Activated naive CD8-positive, alpha-beta T cell treated with anti-CD3 and anti-CD28 coated beads, Interleukin-2, amount 10 ng/mL, durations not matched to agents 7 days and 5 days (primary cell): ENCODE measurements around the gene RAET1E. TPM values are rescaled to one million over a fixed set of nuclear protein-coding genes. Genes with fewer than 3 reads are reported as not detected.

Source experiments
- ATAC-seq: fragments of 150-1000 bp; cut with Tn5 transposase; one replicate; pipeline ENCODE4 v1.10.0; 2021; ENCODE audit warnings: low read depth, moderate library complexity
- POLR2A ChIA-PET: fragments of 350-600 bp; sonication (Branson Sonifier 250); formaldehyde crosslinking; loops from one replicate; lab custom pipeline; 2021; ENCODE audit warnings: antibody characterized with exemption; lab: Charles Lee
- DNase-seq: peaks from one replicate; pipeline ENCODE4 v3.0.0; 2021
- H3K27ac Mint-ChIP-seq: one replicate; pipeline ENCODE4 v1.8.0; 2022; ENCODE audit warnings: mild to moderate bottlenecking, mixed read lengths
- H3K27me3 Mint-ChIP-seq: one replicate; pipeline ENCODE4 v1.8.0; 2022; ENCODE audit warnings: mild to moderate bottlenecking, moderate library complexity, mixed read lengths
- H3K36me3 Mint-ChIP-seq: one replicate; pipeline ENCODE4 v1.8.0; 2021; ENCODE audit warnings: mild to moderate bottlenecking, mixed read lengths
- H3K4me1 Mint-ChIP-seq: one replicate; pipeline ENCODE4 v1.8.0; 2021; ENCODE audit warnings: mixed read lengths
- H3K4me3 Mint-ChIP-seq: one replicate; pipeline ENCODE4 v1.8.0; 2022; ENCODE audit warnings: mild to moderate bottlenecking, moderate library complexity, mixed read lengths
- H3K9me3 Mint-ChIP-seq: one replicate; pipeline ENCODE4 v1.8.0; 2021; ENCODE audit warnings: mixed read lengths
- total RNA-seq, 2 experiments: library from RNA; stranded (reverse); gene quantifications; one replicate each; pipeline ENCODE4 v1.2.3, GENCODE V29; 2021

Gene RAET1E
- total RNA-seq, 2 experiments from 2014 or later: not detected

- POLR2A ChIA-PET: no interaction called here
- Mint-ChIP-seq H3K27me3 (peaks cover 35% of the 10 kb centered on the region), H3K4me3 (no peak overlapping the region), H3K9me3 (no peaks in the 10 kb centered on the region), H3K36me3 (no peaks in the 10 kb centered on the region), H3K4me1 (peaks cover 2% of the 10 kb centered on the region), H3K27ac (no peak overlapping the region)
- DNase-seq (no peak), ATAC-seq (no peak)
These were observed 13.3 kb downstream of the RAET1E start for GRCh38 chr6:149884617-149885016.

- Mint-ChIP-seq H3K4me1 (peaks cover 2% of the 10 kb centered on the region), H3K27ac (no peak overlapping the region), H3K36me3 (no peaks in the 10 kb centered on the region), H3K27me3 (peaks cover 36% of the 10 kb centered on the region), H3K4me3 (no peak overlapping the region), H3K9me3 (no peaks in the 10 kb centered on the region)
- ATAC-seq (no peak), DNase-seq (no peak)
- POLR2A ChIA-PET: no interaction called here
These were observed 13.7 kb downstream of the RAET1E start for GRCh38 chr6:149884215-149884614.

GRCh38 chr6:149881860-149882259 lies 16.1 kb downstream of the RAET1E start:
- ATAC-seq (no peak), DNase-seq (no peak)
- Mint-ChIP-seq H3K36me3 (no peaks in the 10 kb centered on the region), H3K27ac (no peak overlapping the region), H3K9me3 (no peaks in the 10 kb centered on the region), H3K4me1 (peaks cover 2% of the 10 kb centered on the region), H3K27me3 (peaks cover 52% of the 10 kb centered on the region), H3K4me3 (no peak overlapping the region)
- POLR2A ChIA-PET: no interaction called here

- Mint-ChIP-seq H3K36me3 (no peaks in the 10 kb centered on the region), H3K4me3 (no peak overlapping the region), H3K27me3 (peaks cover 55% of the 10 kb centered on the region), H3K4me1 (no peaks in the 10 kb centered on the region), H3K9me3 (no peaks in the 10 kb centered on the region), H3K27ac (no peak overlapping the region)
- DNase-seq: no peak
- POLR2A ChIA-PET: no interaction called here
- no peak for ATAC-seq
These were observed 16.7 kb downstream of the RAET1E start for GRCh38 chr6:149881066-149881766.

- H3K9me3 Mint-ChIP-seq: no peaks in the 10 kb centered on the region
- no peaks in the 10 kb centered on the region for H3K36me3 Mint-ChIP-seq
- DNase-seq: no peak
- H3K4me3 Mint-ChIP-seq: no peak overlapping the region
- peaks cover 60% of the 10 kb centered on the region for H3K27me3 Mint-ChIP-seq
- POLR2A ChIA-PET: no interaction called here
- no peak overlapping the region for H3K27ac Mint-ChIP-seq
- no peak for ATAC-seq
- H3K4me1 Mint-ChIP-seq: no peaks in the 10 kb centered on the region
These were observed 20.3 kb downstream of the RAET1E start for GRCh38 chr6:149877659-149878058.

- POLR2A ChIA-PET: no interaction called here
- Mint-ChIP-seq H3K36me3 (no peaks in the 10 kb centered on the region), H3K27ac (no peak overlapping the region), H3K9me3 (peaks cover 3% of the 10 kb centered on the region), H3K4me3 (no peak overlapping the region), H3K27me3 (peaks cover 62% of the 10 kb centered on the region), H3K4me1 (no peaks in the 10 kb centered on the region)
- DNase-seq: no peak
- ATAC-seq: no peak
These were observed 21.5 kb downstream of the RAET1E start for GRCh38 chr6:149876241-149876933.

- H3K4me1 Mint-ChIP-seq: no peaks in the 10 kb centered on the region
- H3K9me3 Mint-ChIP-seq: peaks cover 3% of the 10 kb centered on the region
- DNase-seq: no peak
- no peak overlapping the region for H3K27ac Mint-ChIP-seq
- no peak overlapping the region for H3K4me3 Mint-ChIP-seq
- no peaks in the 10 kb centered on the region for H3K36me3 Mint-ChIP-seq
- peaks cover 36% of the 10 kb centered on the region for H3K27me3 Mint-ChIP-seq
- ATAC-seq: no peak
- POLR2A ChIA-PET: no interaction called here
These were observed 25.7 kb downstream of the RAET1E start for GRCh38 chr6:149872233-149872632.

GRCh38 chr6:149871182-149871581 lies 26.7 kb downstream of the RAET1E start:
- Mint-ChIP-seq H3K36me3 (no peaks in the 10 kb centered on the region), H3K9me3 (peaks cover 3% of the 10 kb centered on the region)
- POLR2A ChIA-PET: no interaction called here

GRCh38 chr6:149869275-149869892 lies 28.5 kb downstream of the RAET1E start:
- H3K27ac Mint-ChIP-seq: no peak overlapping the region
- H3K27me3 Mint-ChIP-seq: peaks cover 29% of the 10 kb centered on the region
- H3K36me3 Mint-ChIP-seq: no peaks in the 10 kb centered on the region
- ATAC-seq (no peak), DNase-seq (no peak)
- H3K4me3 Mint-ChIP-seq: no peak overlapping the region
- H3K4me1 Mint-ChIP-seq: no peaks in the 10 kb centered on the region
- POLR2A ChIA-PET: no interaction called here
- peaks cover 3% of the 10 kb centered on the region for H3K9me3 Mint-ChIP-seq

More at GRCh38 chr6:149871182-149871581, 26.7 kb downstream of the RAET1E start:
- H3K4me1 Mint-ChIP-seq: no peaks in the 10 kb centered on the region
- H3K27ac Mint-ChIP-seq: no peak overlapping the region
- DNase-seq (no peak), ATAC-seq (no peak)
- peaks cover 29% of the 10 kb centered on the region for H3K27me3 Mint-ChIP-seq
- H3K4me3 Mint-ChIP-seq: no peak overlapping the region

GRCh38 chr6:149867876-149868640 lies 29.9 kb downstream of the RAET1E start:
- ATAC-seq: no peak

GRCh38 chr6:149864578-149865535 lies 33.1 kb downstream of the RAET1E start:
- peak overlapping the region; percentile 49 for H3K4me3 Mint-ChIP-seq
- no peak for DNase-seq
- H3K9me3 Mint-ChIP-seq: no peaks in the 10 kb centered on the region
- no peak for ATAC-seq
- POLR2A ChIA-PET: no interaction called here
- peak overlapping the region; percentile 11 for H3K27ac Mint-ChIP-seq
- peaks cover 34% of the 10 kb centered on the region for H3K27me3 Mint-ChIP-seq
- no peaks in the 10 kb centered on the region for H3K36me3 Mint-ChIP-seq
- H3K4me1 Mint-ChIP-seq: peaks cover 5% of the 10 kb centered on the region

More at GRCh38 chr6:149867876-149868640, 29.9 kb downstream of the RAET1E start:
- DNase-seq: no peak
- H3K9me3 Mint-ChIP-seq: peaks cover 3% of the 10 kb centered on the region
- no peaks in the 10 kb centered on the region for H3K36me3 Mint-ChIP-seq
- H3K4me1 Mint-ChIP-seq: peaks cover under 1% of the 10 kb centered on the region
- H3K27me3 Mint-ChIP-seq: peaks cover 18% of the 10 kb centered on the region
- no peak overlapping the region for H3K27ac Mint-ChIP-seq
- POLR2A ChIA-PET: no interaction called here
- no peak overlapping the region for H3K4me3 Mint-ChIP-seq

- ATAC-seq (peak; percentile 91), DNase-seq (peak; percentile 91)
- POLR2A ChIA-PET: no interaction called here
- Mint-ChIP-seq H3K4me1 (peaks cover 5% of the 10 kb centered on the region), H3K4me3 (peak within 1 kb of the TSS; percentile 86), H3K27ac (peak within 1 kb of the TSS; percentile 11), H3K27me3 (peaks cover 36% of the 10 kb centered on the region), H3K36me3 (no peaks in the 10 kb centered on the region), H3K9me3 (no peaks in the 10 kb centered on the region)
These were observed 34.0 kb downstream of the RAET1E start, which contains the start of gene LRP11 for GRCh38 chr6:149863698-149864577. Gene LRP11, minus strand, starts transcription at chr6:149864359. Its CDS starts 339 bp downstream, at chr6:149864020.
